GM10847 (cell line): Measurements from ENCODE around the gene SIRPG.

Experiments used
- POLR2A ChIP-seq: IDR thresholded peaks from 2 replicates; pipeline ENCODE4 v1.6.1; 2011; ENCODE audit not compliant: insufficient read length; ENCODE audit errors: extremely low read depth

Gene SIRPG

GRCh38 chr20:1654996-1655395 is 2.6 kb downstream of the SIRPG start:
- no peak for TF ChIP-seq POLR2A

- TF ChIP-seq POLR2A, result no peak
Measured at GRCh38 chr20:1652960-1653359, 4.6 kb downstream of the SIRPG start.

- no peak for TF ChIP-seq POLR2A
Measured at GRCh38 chr20:1652104-1652503, 5.5 kb downstream of the SIRPG start.

GRCh38 chr20:1651268-1652058 is 6.1 kb downstream of the SIRPG start:
- TF ChIP-seq POLR2A, result no peak

- TF ChIP-seq POLR2A, result no peak
Measured at GRCh38 chr20:1648101-1648500, 9.5 kb downstream of the SIRPG start.

GRCh38 chr20:1646975-1647431 is 10.6 kb downstream of the SIRPG start:
- TF ChIP-seq POLR2A, result no peak

- no peak for TF ChIP-seq POLR2A
Measured at GRCh38 chr20:1644101-1644962, 13.2 kb downstream of the SIRPG start.

- no peak for TF ChIP-seq POLR2A
Measured at GRCh38 chr20:1637755-1638154, 19.8 kb downstream of the SIRPG start.

- no peak for TF ChIP-seq POLR2A
Measured at GRCh38 chr20:1637226-1637625, 20.4 kb downstream of the SIRPG start.

GRCh38 chr20:1636621-1637020 is 21.0 kb downstream of the SIRPG start:
- no peak for TF ChIP-seq POLR2A

- TF ChIP-seq POLR2A, result no peak
Measured at GRCh38 chr20:1635291-1635979, 22.1 kb downstream of the SIRPG start.

GRCh38 chr20:1633535-1633934 is 24.0 kb downstream of the SIRPG start:
- TF ChIP-seq POLR2A, result no peak

- TF ChIP-seq POLR2A, result no peak
Measured at GRCh38 chr20:1632178-1632577, 25.4 kb downstream of the SIRPG start.

- TF ChIP-seq POLR2A, result no peak
Measured at GRCh38 chr20:1631309-1632151, 26.0 kb downstream of the SIRPG start.

- no peak for TF ChIP-seq POLR2A
Measured at GRCh38 chr20:1630186-1630585, 27.4 kb downstream of the SIRPG start.
